Right ventricle myocardium superior (tissue), 1 donor: Measurements from ENCODE around the gene POLN. TPM values are rescaled to one million over a fixed set of nuclear protein-coding genes. Genes with fewer than 3 reads are reported as not detected.
A peak's percentile ranks its signal among the peaks of the same experiment; 100 is the strongest.

Experiments used
- ATAC-seq: fragments of 200-7000 bp; cut with Tn5 transposase; one replicate; pipeline ENCODE4 v1.9.1; 2020; ENCODE audit warnings: mild to moderate bottlenecking; ENCODE audit not compliant: poor library complexity
- DNase-seq: peaks from one replicate; pipeline ENCODE4 v3.0.0-alpha.2; 2020
- intact Hi-C: fragments of 100-400 bp; cut with DNase I; formaldehyde crosslinking; loops from one replicate; pipeline ENCODE4 v1.11.2; 2022
- total RNA-seq: library from RNA; stranded (reverse); fragmentation: NEBNext Ultra II Directional; extraction: Animal tissue kit (Norgen Biotek cat#: 25700); gene quantifications from one replicate; pipeline ENCODE4 v1.2.1, GENCODE V29; 2021
- donor health status: DM: no; HTN: yes; CAD: no; lungs with severe emphysema.

Gene POLN
- total RNA-seq, 1 donor from 2014 or later: 2.3 TPM

- DNase-seq (peak; percentile 76), ATAC-seq (peak; percentile 41)
- intact Hi-C loops: no loop called here
Observed at GRCh38 chr4:2256156-2256731, 14.3 kb upstream of the POLN start.

GRCh38 chr4:2255501-2256155, 13.7 kb upstream of the POLN start:
- ATAC-seq (peak; percentile 26), DNase-seq (peak; percentile 67)
- intact Hi-C loops: no loop called here

GRCh38 chr4:2254665-2255500, 13.0 kb upstream of the POLN start:
- DNase-seq: peak; percentile 36
- intact Hi-C loops: no loop called here
- ATAC-seq: no peak

- DNase-seq: peak; percentile 37
- intact Hi-C loops: no loop called here
- no peak for ATAC-seq
Observed at GRCh38 chr4:2253160-2254084, 11.5 kb upstream of the POLN start.

- DNase-seq (no peak), ATAC-seq (no peak)
- intact Hi-C loops: no loop called here
Observed at GRCh38 chr4:2252530-2253091, 10.7 kb upstream of the POLN start.

- ATAC-seq (no peak), DNase-seq (no peak)
- intact Hi-C loops: no loop called here
Observed at GRCh38 chr4:2251795-2252529, 10.0 kb upstream of the POLN start.

GRCh38 chr4:2251073-2251794, 9.3 kb upstream of the POLN start:
- no peak for ATAC-seq
- no peak for DNase-seq
- intact Hi-C loops: no loop called here

- intact Hi-C loops: no loop called here
- no peak for DNase-seq
- no peak for ATAC-seq
Observed at GRCh38 chr4:2250357-2251072, 8.6 kb upstream of the POLN start.

- ATAC-seq (no peak), DNase-seq (no peak)
- intact Hi-C loops: no loop called here
Observed at GRCh38 chr4:2249526-2250356, 7.8 kb upstream of the POLN start.

- DNase-seq (peak; percentile 37), ATAC-seq (no peak)
- intact Hi-C loops: no loop called here
Observed at GRCh38 chr4:2248821-2249261, 6.9 kb upstream of the POLN start.

GRCh38 chr4:2248044-2248780, 6.3 kb upstream of the POLN start:
- DNase-seq (peak; percentile 30), ATAC-seq (no peak)
- intact Hi-C loops: no loop called here

- ATAC-seq: no peak
- intact Hi-C loops: no loop called here
Observed at GRCh38 chr4:2247128-2248043, 5.5 kb upstream of the POLN start.

GRCh38 chr4:2246384-2247127, 4.6 kb upstream of the POLN start:
- ATAC-seq: no peak
- intact Hi-C loops: no loop called here
- DNase-seq: no peak

More at GRCh38 chr4:2247128-2248043, 5.5 kb upstream of the POLN start:
- DNase-seq: peak; percentile 37
